ENCODE results near the gene HERC3. TPM values are rescaled to one million over a fixed set of nuclear protein-coding genes. Genes with fewer than 3 reads are reported as not detected.

The HERC3 gene
- total and polyA plus RNA-seq, 2 of the 13 experiments (the other 11 are each of a cell fraction or from before 2014, with no cell fraction given): 3.8 to 6.2 TPM

GRCh38 chr4:88591787-88592599, at the start of gene HERC3 (continued):
- TF ChIP-seq E2F2 (CRISPR knock-in tag; IDR thresholded peaks at IDR 0.05; ENCODE audit: borderline replicate concordance) (no peak), ZSCAN9 (CRISPR knock-in tag; IDR thresholded peaks at IDR 0.05; ENCODE audit: borderline replicate concordance) (no peak), FOXJ3 (CRISPR knock-in tag; IDR thresholded peaks at IDR 0.05; ENCODE audit: borderline replicate concordance) (no peak), ZNF710 (CRISPR knock-in tag; IDR thresholded peaks at IDR 0.05; ENCODE audit: borderline replicate concordance) (no peak; the same call in 1 of the 2 replicates), SOX6 (IDR thresholded peaks at IDR 0.05) (no peak), SOX6 (CRISPR knock-in tag; IDR thresholded peaks at IDR 0.05) (0 out of 2 replicates have a peak, but pooled peaks have one; percentile 14), MYC (CRISPR knock-in tag; IDR thresholded peaks at IDR 0.05; ENCODE audit: borderline replicate concordance) (peak; percentile 28; the same call in 1 of the 2 replicates), TMF1 (CRISPR knock-in tag; IDR thresholded peaks at IDR 0.05; ENCODE audit: low read depth) (no peak), BRCA1 (CRISPR knock-in tag; IDR thresholded peaks at IDR 0.05) (no peak), MEIS1 (CRISPR knock-in tag; IDR thresholded peaks at IDR 0.05; ENCODE audit: borderline replicate concordance) (peak; percentile 66; the same call in 1 of the 2 replicates), NCOA2 (CRISPR knock-in tag; IDR thresholded peaks at IDR 0.05) (peak; percentile 51), MAF1 (CRISPR knock-in tag; IDR thresholded peaks at IDR 0.05; ENCODE audit: borderline replicate concordance) (0 out of 2 replicates have a peak, but pooled peaks have one; percentile 22), RORA (CRISPR knock-in tag; IDR thresholded peaks at IDR 0.05) (no peak), CBX5 (CRISPR knock-in tag; IDR thresholded peaks at IDR 0.05; ENCODE audit: borderline replicate concordance) (0 out of 2 replicates have a peak, but pooled peaks have one; percentile 21), KLF15 (CRISPR knock-in tag; IDR thresholded peaks at IDR 0.05; ENCODE audit: borderline replicate concordance) (no peak), ZNF224 (CRISPR knock-in tag; IDR thresholded peaks at IDR 0.05) (0 out of 2 replicates have a peak, but pooled peaks have one; percentile 50), HINFP (CRISPR knock-in tag; IDR thresholded peaks at IDR 0.05; ENCODE audit: low read depth) (peak; percentile 95), ELF3 (CRISPR knock-in tag; IDR thresholded peaks at IDR 0.05) (no peak), MXI1 (IDR thresholded peaks at IDR 0.05; ENCODE audit: borderline replicate concordance, low read depth, low read length) (peak; percentile 38; the same call in 1 of the 3 replicates)
- TF ChIP-seq, protein P1, sequence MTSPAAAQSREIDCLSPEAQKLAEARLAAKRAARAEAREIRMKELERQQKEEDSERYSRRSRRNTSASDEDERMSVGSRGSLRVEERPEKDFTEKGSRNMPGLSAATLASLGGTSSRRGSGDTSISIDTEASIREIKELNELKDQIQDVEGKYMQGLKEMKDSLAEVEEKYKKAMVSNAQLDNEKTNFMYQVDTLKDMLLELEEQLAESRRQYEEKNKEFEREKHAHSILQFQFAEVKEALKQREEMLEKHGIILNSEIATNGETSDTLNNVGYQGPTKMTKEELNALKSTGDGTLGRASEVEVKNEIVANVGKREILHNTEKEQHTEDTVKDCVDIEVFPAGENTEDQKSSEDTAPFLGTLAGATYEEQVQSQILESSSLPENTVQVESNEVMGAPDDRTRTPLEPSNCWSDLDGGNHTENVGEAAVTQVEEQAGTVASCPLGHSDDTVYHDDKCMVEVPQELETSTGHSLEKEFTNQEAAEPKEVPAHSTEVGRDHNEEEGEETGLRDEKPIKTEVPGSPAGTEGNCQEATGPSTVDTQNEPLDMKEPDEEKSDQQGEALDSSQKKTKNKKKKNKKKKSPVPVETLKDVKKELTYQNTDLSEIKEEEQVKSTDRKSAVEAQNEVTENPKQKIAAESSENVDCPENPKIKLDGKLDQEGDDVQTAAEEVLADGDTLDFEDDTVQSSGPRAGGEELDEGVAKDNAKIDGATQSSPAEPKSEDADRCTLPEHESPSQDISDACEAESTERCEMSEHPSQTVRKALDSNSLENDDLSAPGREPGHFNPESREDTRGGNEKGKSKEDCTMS (CRISPR knock-in tag; conservative IDR thresholded peaks at IDR 0.05): no peak
